CD1c-positive myeloid dendritic cell (primary cell): Measurements from ENCODE around the gene SRRD.
"Not testable (repeated sequence)": the region's sequence is repeated elsewhere in the genome, so short reads cannot be mapped to it uniquely, and the experiment has no call there.

Experiments used
- DNase-seq: peaks from one replicate; pipeline ENCODE4 v3.0.0-alpha.2; 2016; ENCODE audit errors: extremely low spot score

Gene SRRD

GRCh38 chr22:26522012-26522411 is 38.3 kb downstream of the SRRD start:
- no peak for DNase-seq

GRCh38 chr22:26522592-26522991 is 38.9 kb downstream of the SRRD start:
- DNase-seq = no peak

GRCh38 chr22:26524870-26525269 is 41.2 kb downstream of the SRRD start:
- no peak for DNase-seq

GRCh38 chr22:26525946-26526564 is 42.4 kb downstream of the SRRD start:
- no peak for DNase-seq

GRCh38 chr22:26527167-26527566 is 43.5 kb downstream of the SRRD start:
- no peak for DNase-seq

GRCh38 chr22:26527574-26528465 is 44.1 kb downstream of the SRRD start:
- no peak for DNase-seq

- DNase-seq = not testable (repeated sequence)
Observed at GRCh38 chr22:26528518-26528917, 44.8 kb downstream of the SRRD start.

GRCh38 chr22:26529345-26529744 is 45.7 kb downstream of the SRRD start:
- DNase-seq = peak; percentile 2

- DNase-seq = no peak
Observed at GRCh38 chr22:26534171-26534855, 50.6 kb downstream of the SRRD start.

- no peak for DNase-seq
Observed at GRCh38 chr22:26534874-26535602, 51.4 kb downstream of the SRRD start.

- no peak for DNase-seq
Observed at GRCh38 chr22:26535603-26535908, 51.9 kb downstream of the SRRD start.

GRCh38 chr22:26536056-26536761 is 52.5 kb downstream of the SRRD start:
- no peak for DNase-seq

GRCh38 chr22:26536762-26537134 is 53.1 kb downstream of the SRRD start:
- DNase-seq = no peak

- no peak for DNase-seq
Observed at GRCh38 chr22:26540119-26540518, 56.4 kb downstream of the SRRD start.

GRCh38 chr22:26541167-26541819 is 57.6 kb downstream of the SRRD start:
- DNase-seq = no peak

- peak; percentile 59 for DNase-seq
Observed at GRCh38 chr22:26542831-26543230, 59.2 kb downstream of the SRRD start.
